Stimulated activated CD8-positive, alpha-beta memory T cell treated with anti-CD3 and anti-CD28 coated beads, Interleukin-7, amount 100 ng/mL, for 1 hour (primary cell): ENCODE data around the gene SERPINH1.

Experiments
- DNase-seq, 2 donors: peaks; one replicate each; pipeline ENCODE4 v3.0.0-alpha.2; 2020; ENCODE audit warnings: low read depth in 2 of 2

Gene SERPINH1

GRCh38 chr11:75562048-75562835 is at the start of gene SERPINH1:
SERPINH1 (plus strand) TSS chr11:75562253; CDS start chr11:75566350, 4,097 bp downstream.
- peak in 1 of 2 donors; percentile 23 for DNase-seq

DNA sequence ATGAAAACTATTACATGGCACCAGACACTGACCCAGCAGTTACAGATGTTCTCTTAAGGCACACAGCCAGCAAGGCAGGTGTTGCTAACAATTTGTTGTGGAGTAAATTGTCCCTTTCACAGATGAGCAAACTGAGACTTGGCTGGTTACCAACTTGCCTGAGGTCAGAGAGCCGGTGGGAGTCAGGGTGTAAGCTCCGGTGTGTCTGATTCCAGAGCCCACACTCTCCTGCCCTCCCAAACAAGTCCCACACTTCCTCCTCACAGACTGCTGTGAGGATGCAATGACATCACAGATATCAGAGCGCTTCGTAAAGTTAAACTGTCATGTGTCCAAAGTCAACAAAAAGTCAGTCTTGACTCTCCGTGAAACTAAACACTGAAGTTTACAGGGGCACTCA is 48.8 kb upstream of the SERPINH1 start:
- DNase-seq = no peak

- DNase-seq = no peak
These were observed 47.5 kb upstream of the SERPINH1 start for GRCh38 chr11:75514596-75514995.

- DNase-seq = no peak
These were observed 45.9 kb upstream of the SERPINH1 start for GRCh38 chr11:75516140-75516539.

GRCh38 chr11:75516886-75517285 is 45.2 kb upstream of the SERPINH1 start:
- DNase-seq = no peak

DNA sequence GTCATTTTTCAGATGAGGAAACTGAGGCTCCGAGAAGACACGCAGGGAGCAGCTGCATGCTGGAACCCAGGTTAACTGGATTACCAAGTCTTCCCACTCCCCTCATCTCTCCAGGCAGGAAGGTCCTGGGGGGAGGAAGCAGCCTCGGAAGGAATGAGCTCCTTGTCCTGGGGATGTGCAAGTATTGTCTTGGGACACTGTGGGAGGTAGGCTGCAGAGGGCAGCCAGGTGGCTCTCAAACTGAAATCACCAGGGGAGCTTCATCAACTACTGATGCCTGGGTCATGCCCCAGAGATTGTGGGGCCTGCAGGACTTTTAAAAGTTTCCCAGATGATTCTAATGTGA is 43.9 kb upstream of the SERPINH1 start:
- no peak for DNase-seq

DNA sequence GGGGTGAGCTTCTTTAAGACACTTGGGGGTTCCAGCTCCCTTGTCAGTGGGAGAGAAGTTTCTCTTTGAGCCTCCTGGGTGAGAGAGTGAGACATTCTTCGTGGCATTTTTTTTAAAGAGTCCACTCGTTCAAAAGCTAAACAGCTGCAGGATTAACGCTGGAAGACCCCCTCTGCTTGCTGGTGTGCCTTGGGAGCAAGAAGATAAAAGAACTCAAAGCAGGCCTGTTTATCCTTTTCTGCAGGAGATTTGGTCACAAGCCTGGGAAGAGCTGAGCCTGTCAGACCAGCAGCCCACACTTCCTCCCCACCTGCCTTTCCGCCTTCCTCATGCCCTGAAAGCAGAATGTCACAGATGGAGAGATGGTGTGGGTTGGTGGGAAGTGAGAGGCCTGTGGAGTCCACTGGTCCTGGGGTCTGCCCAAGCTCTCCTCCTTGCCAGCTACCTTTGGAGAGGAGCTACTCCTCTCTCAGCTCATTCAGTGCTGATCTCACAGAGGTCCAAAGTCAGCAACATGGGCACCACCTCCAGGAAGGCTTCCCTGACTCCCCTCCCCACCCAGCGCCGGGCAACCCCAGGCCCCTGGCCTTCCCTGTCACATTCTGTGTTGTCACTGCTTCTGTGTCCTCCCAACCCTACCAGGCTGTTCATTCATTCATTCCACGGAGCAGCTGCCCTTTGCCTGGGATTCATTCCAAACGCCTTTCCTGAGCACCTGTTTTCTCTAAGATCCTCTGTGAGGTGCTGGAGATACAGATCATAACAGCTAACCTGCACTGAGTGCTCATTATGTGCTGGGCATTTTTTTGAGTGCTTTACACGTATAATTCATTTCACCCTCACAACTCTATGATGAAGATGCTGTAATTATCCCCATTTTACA is 43.0 kb upstream of the SERPINH1 start:
- no peak for DNase-seq

- DNase-seq = no peak
These were observed 41.4 kb upstream of the SERPINH1 start for GRCh38 chr11:75520688-75521087.

GRCh38 chr11:75522286-75523044 is 39.6 kb upstream of the SERPINH1 start:
- no peak for DNase-seq

- no peak for DNase-seq
These were observed 38.9 kb upstream of the SERPINH1 start for GRCh38 chr11:75523189-75523588.

DNA sequence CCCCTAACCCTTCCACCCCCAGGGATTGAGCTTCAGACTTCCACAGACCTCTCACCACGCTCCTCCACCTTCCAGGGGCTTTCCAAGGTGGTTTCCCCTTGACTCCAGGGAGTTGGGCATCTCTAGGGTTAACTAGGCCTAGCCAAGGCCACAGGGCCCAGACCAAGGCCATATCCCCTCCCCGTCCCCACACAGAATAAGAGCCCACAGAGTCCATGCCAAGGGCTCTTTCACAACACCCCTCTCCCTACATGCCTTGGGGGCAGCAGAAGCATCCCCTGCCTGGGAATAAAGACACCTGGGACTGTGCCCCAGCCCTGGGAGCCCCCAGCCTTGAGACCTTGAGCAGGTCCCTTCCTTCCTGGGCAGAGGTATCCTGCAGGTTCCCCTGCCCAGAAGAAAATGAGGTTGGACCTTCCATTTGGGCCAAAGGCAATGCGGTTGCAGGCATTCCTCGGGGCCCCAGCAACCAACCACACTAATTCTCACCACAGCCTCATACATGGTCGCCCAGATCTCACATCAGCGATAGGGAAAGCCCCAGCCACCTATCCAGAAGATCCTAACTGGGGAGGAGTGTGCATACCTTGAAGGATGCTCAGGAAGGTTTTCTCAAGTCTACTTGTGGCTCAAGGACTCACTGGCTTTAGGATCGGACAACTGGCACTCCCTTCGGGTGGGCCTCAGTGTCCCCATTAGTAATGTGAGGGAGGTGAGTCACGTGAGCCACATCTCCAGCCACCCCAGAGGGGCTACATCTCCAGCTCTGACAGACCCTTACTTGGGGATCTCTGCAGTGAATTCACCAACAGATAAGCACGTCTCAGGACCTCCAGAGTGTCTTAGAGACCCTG is 38.0 kb upstream of the SERPINH1 start:
- DNase-seq = no peak

DNA sequence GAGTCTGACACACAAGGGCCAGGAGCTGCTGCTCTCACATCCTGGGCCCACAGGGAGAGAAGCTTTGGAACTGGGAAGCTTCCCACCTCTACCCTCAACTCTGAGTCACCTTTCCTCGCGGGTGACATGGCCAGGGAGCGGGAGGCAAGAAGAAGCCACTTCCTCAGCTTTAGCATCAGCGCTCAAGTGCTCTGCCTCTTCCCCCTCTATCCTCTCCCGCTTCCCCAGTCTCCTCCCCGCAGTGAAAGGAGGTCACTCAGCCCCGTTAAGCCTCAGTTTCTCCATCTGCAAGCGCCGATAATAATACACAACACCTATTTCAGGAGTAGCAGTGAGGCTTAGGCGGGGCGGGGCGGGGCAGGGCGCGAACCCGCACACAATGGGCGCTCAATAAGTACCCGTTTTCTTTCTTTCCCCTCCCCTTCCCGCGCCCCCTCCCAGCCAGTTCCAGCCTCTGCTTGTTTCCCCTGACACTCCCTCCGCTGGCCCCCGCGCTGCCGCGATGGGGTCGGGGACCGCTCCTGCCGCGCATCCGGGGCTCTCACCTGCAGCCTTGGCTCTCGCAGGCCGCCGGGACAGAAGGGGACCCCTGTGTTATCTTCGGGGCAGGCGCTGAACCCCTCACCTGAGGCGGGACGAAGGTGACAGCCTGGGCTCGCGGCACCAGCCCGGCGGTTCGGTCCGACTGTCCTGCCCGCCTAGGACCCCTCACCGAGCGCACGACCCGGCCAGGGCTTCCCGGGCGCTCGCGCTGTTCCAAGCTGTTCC is 37.2 kb upstream of the SERPINH1 start:
- no peak for DNase-seq

DNA sequence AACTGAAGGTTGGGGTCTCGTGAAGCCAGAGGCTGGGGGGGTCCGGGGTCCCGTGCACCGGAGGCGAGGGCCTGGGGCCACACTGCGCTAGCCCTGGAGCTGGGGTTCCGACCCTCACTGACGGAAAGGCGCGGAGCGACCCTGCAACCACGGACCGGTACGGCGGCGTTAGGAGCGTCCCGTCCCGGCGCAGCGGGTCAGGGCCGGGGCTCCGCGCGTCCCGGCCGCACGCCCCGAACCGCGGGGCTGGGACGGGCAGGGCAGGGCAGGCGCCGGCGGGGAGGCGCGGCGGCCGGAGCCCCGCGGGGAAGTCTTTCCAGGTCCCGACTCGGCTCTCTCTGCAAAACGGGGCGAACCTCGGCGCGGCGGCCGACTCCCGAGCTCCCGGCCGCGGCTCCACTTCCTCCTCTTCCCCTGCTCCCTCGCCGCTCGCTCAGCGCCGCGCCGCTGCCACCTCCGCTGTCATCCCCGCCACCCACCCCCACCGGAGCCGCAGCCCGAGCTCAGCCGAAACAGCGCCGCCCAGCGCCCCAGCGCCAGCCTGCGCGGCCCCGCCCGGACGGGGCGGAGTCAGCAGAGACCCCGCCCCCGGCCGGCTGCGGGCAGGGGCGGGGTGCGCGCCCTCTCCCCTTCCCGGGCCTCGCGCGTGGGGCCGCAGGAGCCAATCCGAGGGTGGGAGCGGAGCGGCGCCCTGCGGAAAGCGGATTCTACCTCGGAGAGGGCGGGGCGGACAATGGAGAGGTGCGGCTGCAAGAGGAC is 36.4 kb upstream of the SERPINH1 start, which contains the start of gene GDPD5:
Gene GDPD5 (minus strand): TSS at position 509 of the 759 bp plus-strand sequence. CDS start 48,206 bp downstream, outside the sequence.
- peak; percentile 60 to 63 for DNase-seq

DNA sequence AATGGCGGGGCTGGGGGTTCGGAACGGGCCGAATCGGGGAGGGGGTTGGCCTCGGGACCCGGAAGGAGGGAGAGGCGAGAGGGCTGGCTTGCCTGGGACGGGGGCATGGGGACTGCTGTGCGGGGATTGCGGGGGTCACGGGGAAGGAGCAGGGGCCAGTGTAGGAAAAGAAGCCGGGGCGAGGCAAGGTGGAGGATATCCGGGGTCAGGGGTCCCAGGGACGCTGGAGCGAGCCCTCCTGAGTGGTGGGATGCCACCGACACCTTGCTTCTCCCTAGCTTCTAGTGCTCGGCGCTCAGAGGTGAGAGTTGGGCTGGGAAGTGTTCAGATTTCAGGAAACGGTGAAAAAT is 35.9 kb upstream of the SERPINH1 start:
- no peak for DNase-seq

DNA sequence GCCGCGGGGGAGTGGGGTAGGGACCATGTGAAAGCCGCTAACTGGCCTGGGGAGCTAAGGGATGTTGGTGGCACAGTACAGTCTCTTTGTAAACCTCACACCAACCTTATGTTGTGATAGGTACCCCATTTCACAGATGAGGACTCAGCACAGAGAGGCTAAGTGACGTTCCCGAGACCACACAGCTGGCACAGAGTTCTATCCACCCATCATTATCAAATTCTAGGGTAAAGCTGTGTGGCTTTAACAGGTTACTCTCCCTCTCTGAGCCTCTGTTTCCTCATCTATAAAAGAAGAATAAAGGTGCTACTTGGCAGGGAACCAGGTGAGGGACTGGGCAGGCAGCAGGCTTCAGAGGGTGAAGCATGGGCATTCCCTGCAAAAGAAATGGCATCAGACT is 34.9 kb upstream of the SERPINH1 start:
- no peak for DNase-seq

- DNase-seq = no peak
These were observed 33.9 kb upstream of the SERPINH1 start for GRCh38 chr11:75527938-75528735.

GRCh38 chr11:75530577-75530976 is 31.5 kb upstream of the SERPINH1 start:
- no peak for DNase-seq

DNA sequence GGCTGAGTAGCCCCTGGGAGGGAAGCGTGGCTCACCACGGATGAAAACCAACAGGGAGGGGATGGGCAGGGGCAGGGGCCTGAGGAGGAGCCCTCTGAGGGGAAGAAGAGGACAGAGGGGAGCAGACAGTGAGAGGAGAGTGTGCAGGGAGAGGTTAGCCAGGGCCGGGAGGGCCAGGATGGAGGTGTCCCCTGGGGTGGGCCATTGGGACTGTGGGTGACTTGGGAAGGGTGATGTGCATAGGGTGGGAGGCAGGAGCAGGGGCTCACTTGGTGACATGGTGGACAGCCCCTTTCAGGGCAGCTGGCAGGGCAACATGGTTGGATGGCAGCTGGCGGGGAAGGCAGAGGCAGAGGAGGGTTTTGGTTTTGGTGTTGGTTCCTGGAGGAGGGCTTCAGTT is 30.7 kb upstream of the SERPINH1 start:
- DNase-seq = no peak
